Activated CD8-positive, alpha-beta T cell treated with anti-CD3 and anti-CD28 coated beads for 36 hours (primary cell): Measurements from ENCODE around the gene ALKBH5. TPM values are rescaled to one million over a fixed set of nuclear protein-coding genes. Genes with fewer than 3 reads are reported as not detected.

Source experiments
- ATAC-seq: fragments of 200-7000 bp; cut with Tn5 transposase; one replicate; pipeline ENCODE4 v1.10.0; 2021; ENCODE audit warnings: mild to moderate bottlenecking, moderate library complexity
- CTCF ChIA-PET: fragments of 350-600 bp; sonication (Branson Sonifier 250); formaldehyde crosslinking; loops from one replicate; lab custom pipeline; 2021; ENCODE audit warnings: antibody characterized with exemption; lab: Charles Lee
- POLR2A ChIA-PET: fragments of 350-600 bp; sonication (Branson Sonifier 250); formaldehyde crosslinking; loops from one replicate; lab custom pipeline; 2021; ENCODE audit warnings: antibody characterized with exemption; lab: Charles Lee
- DNase-seq: peaks from one replicate; pipeline ENCODE4 v3.0.0-alpha.2; 2020
- H3K27ac Mint-ChIP-seq: one replicate; pipeline ENCODE4 v1.8.0; 2021; ENCODE audit warnings: mild to moderate bottlenecking, mixed read lengths
- H3K27me3 Mint-ChIP-seq: one replicate; pipeline ENCODE4 v1.8.0; 2021; ENCODE audit warnings: mixed read lengths
- H3K36me3 Mint-ChIP-seq: one replicate; pipeline ENCODE4 v1.8.0; 2021; ENCODE audit warnings: low read depth, mixed read lengths
- H3K4me1 Mint-ChIP-seq: one replicate; pipeline ENCODE4 v1.8.0; 2021; ENCODE audit warnings: low read depth, mixed read lengths
- H3K4me3 Mint-ChIP-seq: one replicate; pipeline ENCODE4 v1.8.0; 2021; ENCODE audit warnings: mild to moderate bottlenecking, moderate library complexity, mixed read lengths
- H3K9me3 Mint-ChIP-seq: one replicate; pipeline ENCODE4 v1.8.0; 2021; ENCODE audit warnings: mixed read lengths
- intact Hi-C: fragments of 100-400 bp; cut with micrococcal nuclease; formaldehyde crosslinking; loops from one replicate; pipeline ENCODE4 v1.10.0; 2022
- total RNA-seq, 2 experiments: library from RNA; stranded (reverse); gene quantifications; one replicate each; pipeline ENCODE4 v1.2.3, GENCODE V29; 2021
- TF ChIP-seq, protein P1 (sequence below): fragments of 200-600 bp; IDR thresholded peaks from one replicate; pipeline ENCODE4 v1.8.0; 2022; ENCODE audit warnings: antibody characterized with exemption, mild to moderate bottlenecking

ALKBH5 gene
- total RNA-seq, 2 experiments from 2014 or later: 213 to 217 TPM

DNA sequence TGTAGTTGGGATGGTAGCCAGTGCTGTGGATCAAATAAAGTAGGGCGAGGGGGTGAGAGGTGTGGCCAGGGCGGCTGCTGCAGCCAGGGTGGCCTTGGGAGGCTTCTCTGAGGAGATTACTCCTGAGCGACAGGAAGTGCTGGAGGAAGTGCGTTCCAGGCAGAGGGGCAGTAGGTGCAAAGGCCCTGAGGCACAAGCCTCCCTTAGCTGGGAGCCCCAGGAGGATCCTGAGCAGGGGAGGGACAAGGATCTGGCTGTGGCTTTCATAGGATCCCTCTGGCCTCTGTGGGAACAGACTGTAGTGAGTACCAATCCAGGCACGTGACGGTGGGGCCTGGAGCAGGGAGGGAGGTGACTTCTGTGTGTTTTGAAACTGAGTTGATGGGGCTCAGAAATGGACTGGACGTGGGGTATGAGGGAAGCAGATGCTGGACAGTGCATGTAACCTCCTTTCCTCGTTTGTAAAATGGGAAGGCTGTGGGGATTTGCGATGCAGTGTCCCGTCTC is 44.6 kb downstream of the ALKBH5 start:
- DNase-seq (no peak), ATAC-seq (no peak)
- CTCF ChIA-PET: interaction anchor here (1.1 kb wide), 1 partner anchor 10 kb away, joined by 4 read pairs; no protein-coding TSS in a partner anchor
- intact Hi-C loops: no loop called here
- no peak overlapping the region for H3K27ac Mint-ChIP-seq
- no peaks in the 10 kb centered on the region for H3K27me3 Mint-ChIP-seq
- POLR2A ChIA-PET: no interaction called here
- H3K36me3 Mint-ChIP-seq: no peaks in the 10 kb centered on the region
- H3K9me3 Mint-ChIP-seq: no peaks in the 10 kb centered on the region
- no peak overlapping the region for H3K4me3 Mint-ChIP-seq
- H3K4me1 Mint-ChIP-seq: peaks cover 14% of the 10 kb centered on the region
- TF ChIP-seq, protein P1, sequence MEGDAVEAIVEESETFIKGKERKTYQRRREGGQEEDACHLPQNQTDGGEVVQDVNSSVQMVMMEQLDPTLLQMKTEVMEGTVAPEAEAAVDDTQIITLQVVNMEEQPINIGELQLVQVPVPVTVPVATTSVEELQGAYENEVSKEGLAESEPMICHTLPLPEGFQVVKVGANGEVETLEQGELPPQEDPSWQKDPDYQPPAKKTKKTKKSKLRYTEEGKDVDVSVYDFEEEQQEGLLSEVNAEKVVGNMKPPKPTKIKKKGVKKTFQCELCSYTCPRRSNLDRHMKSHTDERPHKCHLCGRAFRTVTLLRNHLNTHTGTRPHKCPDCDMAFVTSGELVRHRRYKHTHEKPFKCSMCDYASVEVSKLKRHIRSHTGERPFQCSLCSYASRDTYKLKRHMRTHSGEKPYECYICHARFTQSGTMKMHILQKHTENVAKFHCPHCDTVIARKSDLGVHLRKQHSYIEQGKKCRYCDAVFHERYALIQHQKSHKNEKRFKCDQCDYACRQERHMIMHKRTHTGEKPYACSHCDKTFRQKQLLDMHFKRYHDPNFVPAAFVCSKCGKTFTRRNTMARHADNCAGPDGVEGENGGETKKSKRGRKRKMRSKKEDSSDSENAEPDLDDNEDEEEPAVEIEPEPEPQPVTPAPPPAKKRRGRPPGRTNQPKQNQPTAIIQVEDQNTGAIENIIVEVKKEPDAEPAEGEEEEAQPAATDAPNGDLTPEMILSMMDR: no peak

DNA sequence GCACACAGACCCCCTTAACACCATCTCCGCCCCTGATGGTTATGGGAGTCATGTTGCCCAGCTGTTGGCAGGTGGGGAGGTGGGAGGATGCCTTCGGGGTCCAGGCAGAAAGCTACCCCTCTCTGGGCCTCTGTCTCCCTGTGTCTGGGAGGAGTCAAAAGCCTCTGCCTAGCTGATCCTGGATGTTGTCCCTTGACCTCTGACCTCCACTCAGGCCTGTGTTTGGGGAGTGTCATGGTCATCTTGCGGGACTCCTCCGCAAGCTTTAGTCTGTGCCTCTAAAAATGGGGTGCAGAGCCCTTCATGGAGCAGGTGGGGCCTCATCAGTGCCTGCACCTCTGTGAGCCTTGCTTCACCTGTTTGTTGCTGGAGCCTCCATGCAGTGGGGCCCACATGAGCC is 45.6 kb downstream of the ALKBH5 start:
- ChIA-PET CTCF (interaction anchor here (1.1 kb wide), 1 partner anchor 11 kb away, joined by 4 read pairs; no protein-coding TSS in a partner anchor), POLR2A (interaction anchor here (0.5 kb wide), 1 partner anchor 663 kb away, joined by 3 read pairs; no protein-coding TSS in a partner anchor)
- ATAC-seq: no peak
- no peak overlapping the region for H3K4me3 Mint-ChIP-seq
- no peaks in the 10 kb centered on the region for H3K27me3 Mint-ChIP-seq
- TF ChIP-seq, protein P1: no peak
- intact Hi-C loops: no loop called here
- DNase-seq: no peak
- peaks cover 14% of the 10 kb centered on the region for H3K4me1 Mint-ChIP-seq
- no peaks in the 10 kb centered on the region for H3K9me3 Mint-ChIP-seq
- H3K27ac Mint-ChIP-seq: no peak overlapping the region
- no peaks in the 10 kb centered on the region for H3K36me3 Mint-ChIP-seq

DNA sequence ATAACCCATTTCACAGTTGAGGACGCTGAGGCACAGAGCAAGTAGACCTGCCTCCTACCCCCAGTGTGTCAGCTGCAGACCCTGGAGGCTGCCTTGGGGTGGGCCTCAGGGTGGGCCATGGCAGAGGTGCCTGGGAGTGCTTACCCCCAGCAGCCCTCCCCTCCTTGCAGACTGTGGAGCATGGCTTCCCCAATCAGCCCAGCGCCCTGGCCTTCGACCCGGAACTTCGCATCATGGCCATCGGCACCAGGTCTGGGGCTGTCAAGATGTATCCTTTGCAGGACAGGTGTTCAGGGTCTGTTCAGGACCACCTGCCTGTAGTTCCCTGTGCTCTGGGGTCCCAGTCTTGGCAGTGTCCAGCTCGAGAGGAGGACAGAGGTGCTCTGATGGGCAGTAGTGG is 46.1 kb downstream of the ALKBH5 start:
- TF ChIP-seq, protein P1: no peak
- H3K36me3 Mint-ChIP-seq: no peaks in the 10 kb centered on the region
- H3K9me3 Mint-ChIP-seq: no peaks in the 10 kb centered on the region
- ATAC-seq: no peak
- H3K4me3 Mint-ChIP-seq: no peak overlapping the region
- intact Hi-C loops: no loop called here
- ChIA-PET CTCF (no interaction called here), POLR2A (interaction anchor here (0.5 kb wide), 1 partner anchor 28 kb away, joined by 3 read pairs; no protein-coding TSS in a partner anchor)
- DNase-seq: no peak
- no peaks in the 10 kb centered on the region for H3K27me3 Mint-ChIP-seq
- H3K27ac Mint-ChIP-seq: no peak overlapping the region
- peaks cover 14% of the 10 kb centered on the region for H3K4me1 Mint-ChIP-seq

DNA sequence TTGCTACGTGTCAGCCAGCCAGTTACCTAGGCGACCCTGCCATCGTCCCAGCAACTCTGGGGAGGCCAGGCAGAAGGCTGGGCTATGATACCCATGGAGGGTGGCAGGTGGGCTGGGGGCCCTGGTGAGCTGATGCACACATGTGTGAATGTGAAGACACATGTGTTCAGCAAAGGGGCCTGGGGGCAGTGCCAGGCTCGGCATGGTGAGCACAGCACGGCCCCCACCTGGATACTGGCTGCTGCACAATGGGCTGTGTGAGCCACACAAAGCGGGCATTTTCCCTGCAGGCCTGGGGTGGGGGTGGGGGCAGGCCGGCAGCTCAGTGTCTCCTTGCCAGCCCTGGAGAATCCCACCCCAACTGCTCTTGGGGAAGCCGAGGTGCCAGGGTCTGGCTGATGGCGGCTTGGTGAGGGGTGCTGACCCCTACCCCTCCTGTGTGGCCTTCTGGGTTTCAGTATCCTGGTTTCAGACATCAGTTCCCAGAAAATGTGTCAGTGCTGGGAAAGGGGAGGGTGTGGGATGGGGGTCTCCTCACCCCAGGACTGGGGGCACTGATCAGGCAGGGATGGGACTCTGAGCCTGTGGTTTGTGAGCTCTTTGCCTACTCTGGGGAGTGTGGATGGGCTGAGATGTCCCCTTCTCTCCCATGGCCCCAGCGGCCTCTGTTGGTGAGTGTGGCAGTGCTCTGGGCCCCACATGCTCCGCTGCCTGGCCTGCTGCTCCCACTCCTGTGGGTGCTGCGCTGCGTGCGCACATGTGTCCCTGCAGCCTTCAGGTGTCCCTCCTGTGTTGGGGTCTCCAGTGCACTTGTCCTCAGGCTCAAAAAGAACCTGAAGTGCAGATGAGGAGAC is 46.9 kb downstream of the ALKBH5 start:
- no peak overlapping the region for H3K4me3 Mint-ChIP-seq
- peaks cover 13% of the 10 kb centered on the region for H3K4me1 Mint-ChIP-seq
- H3K27me3 Mint-ChIP-seq: no peaks in the 10 kb centered on the region
- ChIA-PET POLR2A (interaction anchor here (0.5 kb wide), 1 partner anchor 29 kb away, joined by 3 read pairs; no protein-coding TSS in a partner anchor), CTCF (interaction anchor here (2.4 kb wide), 1 partner anchor 14 kb away, joined by 10 read pairs; no protein-coding TSS in a partner anchor)
- intact Hi-C loops: no loop called here
- ATAC-seq (no peak), DNase-seq (no peak)
- TF ChIP-seq, protein P1: no peak
- H3K27ac Mint-ChIP-seq: no peak overlapping the region
- H3K9me3 Mint-ChIP-seq: no peaks in the 10 kb centered on the region
- no peaks in the 10 kb centered on the region for H3K36me3 Mint-ChIP-seq

DNA sequence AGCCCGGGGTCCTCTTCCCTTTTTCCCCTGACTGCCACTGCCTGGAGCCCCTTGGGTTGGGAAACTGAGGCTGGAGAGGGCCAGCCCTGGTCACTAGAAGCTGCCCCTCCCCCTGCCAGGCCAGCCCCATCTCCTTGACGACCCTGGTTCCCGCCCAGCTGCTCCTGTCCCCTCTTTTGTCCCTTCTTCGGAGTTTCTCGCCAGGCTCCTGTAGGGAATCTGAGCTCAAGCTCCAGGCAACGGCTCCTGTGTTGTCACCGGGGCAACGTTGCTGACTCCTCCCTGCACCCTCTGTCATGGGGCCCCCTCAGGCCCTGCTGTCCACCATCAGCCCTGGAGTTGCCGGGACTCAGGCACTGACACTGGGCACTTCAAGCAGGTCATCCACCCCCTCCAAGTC is 47.5 kb downstream of the ALKBH5 start:
- no peak for DNase-seq
- H3K27me3 Mint-ChIP-seq: no peaks in the 10 kb centered on the region
- H3K9me3 Mint-ChIP-seq: no peaks in the 10 kb centered on the region
- peaks cover 19% of the 10 kb centered on the region for H3K4me1 Mint-ChIP-seq
- ATAC-seq: no peak
- H3K4me3 Mint-ChIP-seq: no peak overlapping the region
- POLR2A ChIA-PET: no interaction called here
- CTCF ChIA-PET: interaction anchor here (2.4 kb wide), 1 partner anchor 14 kb away, joined by 10 read pairs; no protein-coding TSS in a partner anchor
- intact Hi-C loops: no loop called here
- TF ChIP-seq, protein P1: no peak
- no peaks in the 10 kb centered on the region for H3K36me3 Mint-ChIP-seq
- H3K27ac Mint-ChIP-seq: no peak overlapping the region
